ENCODE data around the gene CEP70.
"Not testable (repeated sequence)": the region's sequence is repeated elsewhere in the genome, so short reads cannot be mapped to it uniquely, and the experiment has no call there.

CEP70 gene

GRCh38 chr3:138456961-138457862, 136.8 kb downstream of the CEP70 start:
- no peak overlapping the region for H3K4me2 ChIP-seq (ENCODE audit: low read length)
- no peaks in the 10 kb centered on the region for H3K9me3 ChIP-seq (replicated peaks; ENCODE audit: low read length)
- no peak overlapping the region for H3K9ac ChIP-seq (ENCODE audit: low read depth, low read length)
- H3K27me3 ChIP-seq (ENCODE audit: control insufficient read depth, insufficient read depth, low read length) = peaks cover 4% of the 10 kb centered on the region
- peaks cover 7% of the 10 kb centered on the region for H3K4me1 ChIP-seq (ENCODE audit: control insufficient read depth, insufficient read depth, low read length)
- no peak overlapping the region for H3K4me3 ChIP-seq (ENCODE audit: low read length)
- no peaks in the 10 kb centered on the region for H3K36me3 ChIP-seq (ENCODE audit: insufficient read depth, low read length)

- Histone ChIP-seq H3K9ac (ENCODE audit: low read depth, low read length) (no peak overlapping the region), H3K4me2 (ENCODE audit: low read length) (no peak overlapping the region), H3K4me1 (ENCODE audit: control insufficient read depth, insufficient read depth, low read length) (peaks cover 4% of the 10 kb centered on the region), H3K36me3 (ENCODE audit: insufficient read depth, low read length) (no peaks in the 10 kb centered on the region), H3K9me3 (replicated peaks; ENCODE audit: low read length) (no peaks in the 10 kb centered on the region), H3K4me3 (ENCODE audit: low read length) (no peak overlapping the region), H3K27me3 (ENCODE audit: control insufficient read depth, insufficient read depth, low read length) (peaks cover 4% of the 10 kb centered on the region)
Measured at GRCh38 chr3:138455801-138456716, 138.0 kb downstream of the CEP70 start.

DNA sequence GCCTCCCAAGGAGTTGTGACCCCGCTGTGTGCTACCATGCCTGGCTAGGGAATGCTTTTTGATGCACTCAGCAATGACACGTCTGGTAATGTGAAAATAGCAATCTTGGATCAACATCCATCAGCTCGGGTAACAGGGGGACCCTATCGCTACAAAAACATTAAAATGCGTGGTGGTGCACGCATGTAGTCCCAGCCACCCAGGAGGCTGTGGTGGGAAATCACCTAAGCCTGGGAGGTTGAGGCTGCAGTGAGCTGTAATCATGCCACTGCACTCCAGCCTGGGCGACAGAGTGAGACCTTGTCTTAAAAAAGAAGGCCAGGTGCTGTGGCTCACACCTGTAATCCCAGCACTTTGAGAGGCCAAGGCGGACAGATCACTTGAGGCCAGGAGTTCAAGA, 140.1 kb downstream of the CEP70 start:
- not testable (repeated sequence) for H3K27me3 ChIP-seq (ENCODE audit: control insufficient read depth, insufficient read depth, low read length); H3K4me3 ChIP-seq (ENCODE audit: low read length); H3K4me2 ChIP-seq (ENCODE audit: low read length); H3K4me1 ChIP-seq (ENCODE audit: control insufficient read depth, insufficient read depth, low read length); H3K9me3 ChIP-seq (replicated peaks; ENCODE audit: low read length); H3K36me3 ChIP-seq (ENCODE audit: insufficient read depth, low read length); H3K9ac ChIP-seq (ENCODE audit: low read depth, low read length)

- H3K4me3 ChIP-seq (ENCODE audit: low read length) = no peak overlapping the region
- H3K9ac ChIP-seq (ENCODE audit: low read depth, low read length) = no peak overlapping the region
- no peaks in the 10 kb centered on the region for H3K36me3 ChIP-seq (ENCODE audit: insufficient read depth, low read length)
- peaks cover 4% of the 10 kb centered on the region for H3K27me3 ChIP-seq (ENCODE audit: control insufficient read depth, insufficient read depth, low read length)
- no peaks in the 10 kb centered on the region for H3K9me3 ChIP-seq (replicated peaks; ENCODE audit: low read length)
- no peaks in the 10 kb centered on the region for H3K4me1 ChIP-seq (ENCODE audit: control insufficient read depth, insufficient read depth, low read length)
- H3K4me2 ChIP-seq (ENCODE audit: low read length) = no peak overlapping the region
Measured at GRCh38 chr3:138452436-138452835, 141.6 kb downstream of the CEP70 start.

- H3K4me1 ChIP-seq (ENCODE audit: control insufficient read depth, insufficient read depth, low read length) = no peaks in the 10 kb centered on the region
- H3K9ac ChIP-seq (ENCODE audit: low read depth, low read length) = no peak overlapping the region
- no peaks in the 10 kb centered on the region for H3K36me3 ChIP-seq (ENCODE audit: insufficient read depth, low read length)
- no peaks in the 10 kb centered on the region for H3K9me3 ChIP-seq (replicated peaks; ENCODE audit: low read length)
- H3K4me2 ChIP-seq (ENCODE audit: low read length) = no peak overlapping the region
- no peak overlapping the region for H3K4me3 ChIP-seq (ENCODE audit: low read length)
- H3K27me3 ChIP-seq (ENCODE audit: control insufficient read depth, insufficient read depth, low read length) = peaks cover 4% of the 10 kb centered on the region
Measured at GRCh38 chr3:138451595-138452162, 142.4 kb downstream of the CEP70 start.

- Histone ChIP-seq H3K4me2 (ENCODE audit: low read length) (no peak overlapping the region), H3K9me3 (replicated peaks; ENCODE audit: low read length) (no peaks in the 10 kb centered on the region), H3K4me1 (ENCODE audit: control insufficient read depth, insufficient read depth, low read length) (no peaks in the 10 kb centered on the region), H3K9ac (ENCODE audit: low read depth, low read length) (no peak overlapping the region), H3K27me3 (ENCODE audit: control insufficient read depth, insufficient read depth, low read length) (peaks cover 4% of the 10 kb centered on the region), H3K36me3 (ENCODE audit: insufficient read depth, low read length) (no peaks in the 10 kb centered on the region), H3K4me3 (ENCODE audit: low read length) (no peak overlapping the region)
Measured at GRCh38 chr3:138450704-138451424, 143.2 kb downstream of the CEP70 start.

DNA sequence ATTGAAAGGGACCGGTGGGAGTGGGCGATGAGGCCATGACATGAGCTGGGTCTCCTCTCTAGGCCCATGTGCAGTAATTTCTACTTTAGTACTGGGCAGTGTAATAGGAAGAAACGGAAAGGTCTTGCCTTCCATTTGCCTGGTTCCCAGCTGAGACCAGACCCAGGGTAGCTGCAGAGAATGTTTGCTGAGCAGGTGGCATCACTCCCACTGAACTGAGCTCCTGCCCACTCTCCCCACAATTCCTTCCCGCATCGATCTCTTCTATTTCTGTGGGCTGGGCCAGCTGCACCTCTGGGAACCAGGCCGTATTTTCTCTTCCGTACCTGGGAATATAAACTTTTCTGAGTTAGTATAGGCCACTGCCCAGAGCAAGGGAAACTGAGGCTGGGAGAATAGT, 143.9 kb downstream of the CEP70 start:
- Histone ChIP-seq H3K9me3 (replicated peaks; ENCODE audit: low read length) (no peaks in the 10 kb centered on the region), H3K4me2 (ENCODE audit: low read length) (no peak overlapping the region), H3K36me3 (ENCODE audit: insufficient read depth, low read length) (no peaks in the 10 kb centered on the region), H3K27me3 (ENCODE audit: control insufficient read depth, insufficient read depth, low read length) (peaks cover 3% of the 10 kb centered on the region), H3K4me3 (ENCODE audit: low read length) (no peak overlapping the region), H3K9ac (ENCODE audit: low read depth, low read length) (no peak overlapping the region), H3K4me1 (ENCODE audit: control insufficient read depth, insufficient read depth, low read length) (no peaks in the 10 kb centered on the region)

- Histone ChIP-seq H3K27me3 (ENCODE audit: control insufficient read depth, insufficient read depth, low read length) (no peaks in the 10 kb centered on the region), H3K4me1 (ENCODE audit: control insufficient read depth, insufficient read depth, low read length) (no peaks in the 10 kb centered on the region), H3K9ac (ENCODE audit: low read depth, low read length) (no peak overlapping the region), H3K4me2 (ENCODE audit: low read length) (no peak overlapping the region), H3K9me3 (replicated peaks; ENCODE audit: low read length) (no peaks in the 10 kb centered on the region), H3K4me3 (ENCODE audit: low read length) (no peak overlapping the region), H3K36me3 (ENCODE audit: insufficient read depth, low read length) (no peaks in the 10 kb centered on the region)
Measured at GRCh38 chr3:138449490-138449889, 144.6 kb downstream of the CEP70 start.

DNA sequence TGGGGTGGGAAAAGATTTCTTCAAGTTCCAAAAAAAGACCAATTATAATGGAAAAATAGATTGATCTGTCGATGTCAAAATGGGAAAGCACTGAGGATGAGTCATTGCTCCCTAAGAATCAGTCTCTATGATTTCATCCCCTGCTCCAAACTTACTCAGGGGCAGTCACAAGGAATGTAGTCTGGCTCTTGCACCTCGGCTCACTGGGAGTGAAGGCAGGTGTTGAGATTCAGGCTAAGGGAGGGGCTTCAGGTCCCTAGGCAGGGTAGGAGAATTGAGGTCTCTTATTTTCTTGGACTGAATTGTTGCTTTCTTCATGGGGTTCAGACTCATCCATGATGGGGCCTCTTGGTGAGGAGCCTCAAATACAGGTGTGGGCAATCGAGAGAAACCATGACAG, 145.4 kb downstream of the CEP70 start:
- Histone ChIP-seq H3K4me1 (ENCODE audit: control insufficient read depth, insufficient read depth, low read length) (no peaks in the 10 kb centered on the region), H3K36me3 (ENCODE audit: insufficient read depth, low read length) (no peaks in the 10 kb centered on the region), H3K27me3 (ENCODE audit: control insufficient read depth, insufficient read depth, low read length) (no peaks in the 10 kb centered on the region), H3K4me2 (ENCODE audit: low read length) (no peak overlapping the region), H3K4me3 (ENCODE audit: low read length) (no peak overlapping the region), H3K9me3 (replicated peaks; ENCODE audit: low read length) (no peaks in the 10 kb centered on the region), H3K9ac (ENCODE audit: low read depth, low read length) (no peak overlapping the region)

DNA sequence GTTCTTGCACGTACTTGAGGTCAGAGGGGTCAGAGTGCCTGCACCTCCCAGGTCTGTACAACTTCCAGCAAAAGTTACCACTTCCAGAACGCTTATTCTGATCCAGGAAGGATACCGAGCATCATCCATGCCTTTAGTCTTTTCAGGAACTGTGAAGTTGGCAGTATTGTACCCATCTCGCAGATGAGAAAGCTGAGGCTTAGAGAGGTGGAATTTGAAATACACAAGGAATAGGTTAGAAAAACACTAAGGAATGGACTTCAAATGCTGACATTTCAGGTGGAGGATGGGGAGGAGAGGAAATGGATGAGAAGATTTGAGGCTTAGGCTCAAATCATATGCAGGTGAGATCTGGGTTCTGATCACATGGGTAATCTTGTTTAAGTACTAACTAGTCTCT, 148.4 kb downstream of the CEP70 start:
- Histone ChIP-seq H3K4me2 (ENCODE audit: low read length) (no peak overlapping the region), H3K27me3 (ENCODE audit: control insufficient read depth, insufficient read depth, low read length) (no peaks in the 10 kb centered on the region), H3K36me3 (ENCODE audit: insufficient read depth, low read length) (no peaks in the 10 kb centered on the region), H3K9me3 (replicated peaks; ENCODE audit: low read length) (no peaks in the 10 kb centered on the region), H3K4me1 (ENCODE audit: control insufficient read depth, insufficient read depth, low read length) (peaks cover 19% of the 10 kb centered on the region), H3K9ac (ENCODE audit: low read depth, low read length) (no peak overlapping the region), H3K4me3 (ENCODE audit: low read length) (no peak overlapping the region)

DNA sequence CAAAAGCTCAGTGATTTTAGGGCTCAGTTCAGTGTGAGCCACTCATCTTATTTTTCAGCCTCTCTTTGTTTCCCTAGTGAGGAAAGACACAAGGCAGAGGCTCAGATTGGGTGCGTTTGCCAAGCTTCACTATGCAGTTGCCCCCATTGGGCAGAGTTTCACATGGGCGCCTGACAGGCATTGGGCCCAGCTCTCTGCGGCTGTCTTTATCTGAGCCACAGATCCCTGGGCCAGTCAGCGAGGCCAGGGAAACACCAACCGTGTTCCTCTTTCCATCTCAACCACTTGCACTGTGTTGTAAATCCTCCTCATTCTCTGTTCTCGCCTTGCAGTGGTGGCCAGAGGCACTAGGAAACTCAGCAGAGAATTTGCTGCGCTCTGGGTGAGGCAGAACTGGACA, 148.8 kb downstream of the CEP70 start:
- H3K9ac ChIP-seq (ENCODE audit: low read depth, low read length) = no peak overlapping the region
- no peak overlapping the region for H3K4me2 ChIP-seq (ENCODE audit: low read length)
- no peaks in the 10 kb centered on the region for H3K27me3 ChIP-seq (ENCODE audit: control insufficient read depth, insufficient read depth, low read length)
- H3K4me1 ChIP-seq (ENCODE audit: control insufficient read depth, insufficient read depth, low read length) = peaks cover 23% of the 10 kb centered on the region
- H3K9me3 ChIP-seq (replicated peaks; ENCODE audit: low read length) = no peaks in the 10 kb centered on the region
- H3K36me3 ChIP-seq (ENCODE audit: insufficient read depth, low read length) = no peaks in the 10 kb centered on the region
- no peak overlapping the region for H3K4me3 ChIP-seq (ENCODE audit: low read length)

Measured in skeletal muscle satellite cell (primary cell).